ENCODE measurements around the gene MACROD2.

MACROD2 gene

DNA sequence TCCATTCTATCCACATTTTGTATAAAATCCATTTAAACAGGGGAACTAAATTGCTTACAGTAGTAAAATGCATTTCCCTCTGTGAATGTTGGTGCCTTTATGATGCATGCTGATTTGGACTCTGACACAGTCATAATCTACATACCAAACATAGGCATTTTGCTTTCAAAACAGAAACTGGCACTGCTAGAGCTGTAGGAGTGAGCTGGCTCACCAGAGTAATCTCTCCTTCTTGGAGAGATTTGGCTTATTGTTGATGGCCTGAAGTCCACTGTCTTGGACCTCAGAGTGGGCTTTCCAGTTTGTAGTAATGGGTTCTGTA is 705.3 kb downstream of the MACROD2 start:
- Histone ChIP-seq H3K9me3 (no peaks in the 10 kb centered on the region), H3K4me1 (ENCODE audit: control insufficient read depth in 1 of 2, insufficient read depth in 1 of 2, low read depth in 1 of 2, low read length in 1 of 2) (no peaks in the 10 kb centered on the region), H3K27me3 (no peaks in the 10 kb centered on the region), H3K36me3 (no peaks in the 10 kb centered on the region), H3K4me3 (ENCODE audit: low read depth in 1 of 2, low read length in 1 of 2) (no peak overlapping the region), H3K27ac (no peak overlapping the region)
- TF ChIP-seq, protein P1, sequence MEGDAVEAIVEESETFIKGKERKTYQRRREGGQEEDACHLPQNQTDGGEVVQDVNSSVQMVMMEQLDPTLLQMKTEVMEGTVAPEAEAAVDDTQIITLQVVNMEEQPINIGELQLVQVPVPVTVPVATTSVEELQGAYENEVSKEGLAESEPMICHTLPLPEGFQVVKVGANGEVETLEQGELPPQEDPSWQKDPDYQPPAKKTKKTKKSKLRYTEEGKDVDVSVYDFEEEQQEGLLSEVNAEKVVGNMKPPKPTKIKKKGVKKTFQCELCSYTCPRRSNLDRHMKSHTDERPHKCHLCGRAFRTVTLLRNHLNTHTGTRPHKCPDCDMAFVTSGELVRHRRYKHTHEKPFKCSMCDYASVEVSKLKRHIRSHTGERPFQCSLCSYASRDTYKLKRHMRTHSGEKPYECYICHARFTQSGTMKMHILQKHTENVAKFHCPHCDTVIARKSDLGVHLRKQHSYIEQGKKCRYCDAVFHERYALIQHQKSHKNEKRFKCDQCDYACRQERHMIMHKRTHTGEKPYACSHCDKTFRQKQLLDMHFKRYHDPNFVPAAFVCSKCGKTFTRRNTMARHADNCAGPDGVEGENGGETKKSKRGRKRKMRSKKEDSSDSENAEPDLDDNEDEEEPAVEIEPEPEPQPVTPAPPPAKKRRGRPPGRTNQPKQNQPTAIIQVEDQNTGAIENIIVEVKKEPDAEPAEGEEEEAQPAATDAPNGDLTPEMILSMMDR (IDR thresholded peaks at IDR 0.05): no peak

DNA sequence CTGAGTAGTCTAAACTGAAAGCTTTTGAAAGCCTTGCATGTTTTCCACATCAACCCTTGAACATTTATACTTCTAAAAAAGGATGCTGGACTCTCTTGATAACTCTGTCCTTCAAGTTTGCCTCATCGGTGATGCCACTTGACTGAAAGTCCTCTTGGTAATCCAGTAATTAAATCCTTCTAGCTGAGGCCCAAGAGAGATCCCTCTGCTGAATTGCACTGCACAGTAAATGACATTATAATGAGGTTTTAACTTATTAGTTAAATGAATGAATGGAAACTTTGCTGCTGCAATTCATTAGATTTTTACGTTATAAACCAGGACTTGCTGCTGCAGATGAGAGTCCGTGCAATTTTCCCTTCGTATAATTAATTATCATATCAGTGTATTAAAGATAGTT is 706.0 kb downstream of the MACROD2 start:
- no peak overlapping the region for H3K4me3 ChIP-seq (ENCODE audit: low read depth in 1 of 2, low read length in 1 of 2)
- no peaks in the 10 kb centered on the region for H3K4me1 ChIP-seq (ENCODE audit: control insufficient read depth in 1 of 2, insufficient read depth in 1 of 2, low read depth in 1 of 2, low read length in 1 of 2)
- no peaks in the 10 kb centered on the region for H3K9me3 ChIP-seq
- TF ChIP-seq, protein P1 (IDR thresholded peaks at IDR 0.05): no peak
- H3K36me3 ChIP-seq: no peaks in the 10 kb centered on the region
- no peak overlapping the region for H3K27ac ChIP-seq
- H3K27me3 ChIP-seq: no peaks in the 10 kb centered on the region

DNA sequence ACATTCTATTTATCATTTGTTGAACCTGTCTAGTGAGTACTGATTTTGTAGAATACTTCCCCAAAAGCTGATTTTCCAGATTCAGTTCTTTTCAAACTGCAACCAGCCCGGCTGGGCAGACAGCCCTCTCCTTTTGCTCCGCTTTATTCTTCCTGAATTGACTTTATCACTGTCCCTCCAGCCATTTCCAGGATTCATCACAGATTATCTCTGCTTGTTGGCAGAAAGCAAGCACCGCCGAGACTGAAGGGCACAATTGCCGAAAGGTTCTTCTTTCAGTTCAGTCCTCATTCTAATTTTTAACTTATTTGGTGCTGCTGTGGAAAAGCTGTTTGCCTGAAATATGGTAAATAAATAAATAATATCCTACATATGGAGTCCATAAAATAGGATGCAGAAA is 711.2 kb downstream of the MACROD2 start:
- H3K27me3 ChIP-seq: no peaks in the 10 kb centered on the region
- no peaks in the 10 kb centered on the region for H3K4me1 ChIP-seq (ENCODE audit: control insufficient read depth in 1 of 2, insufficient read depth in 1 of 2, low read depth in 1 of 2, low read length in 1 of 2)
- TF ChIP-seq, protein P1 (IDR thresholded peaks at IDR 0.05): no peak
- no peaks in the 10 kb centered on the region for H3K36me3 ChIP-seq
- H3K27ac ChIP-seq: no peak overlapping the region
- no peak overlapping the region for H3K4me3 ChIP-seq (ENCODE audit: low read depth in 1 of 2, low read length in 1 of 2)
- H3K9me3 ChIP-seq: no peaks in the 10 kb centered on the region

DNA sequence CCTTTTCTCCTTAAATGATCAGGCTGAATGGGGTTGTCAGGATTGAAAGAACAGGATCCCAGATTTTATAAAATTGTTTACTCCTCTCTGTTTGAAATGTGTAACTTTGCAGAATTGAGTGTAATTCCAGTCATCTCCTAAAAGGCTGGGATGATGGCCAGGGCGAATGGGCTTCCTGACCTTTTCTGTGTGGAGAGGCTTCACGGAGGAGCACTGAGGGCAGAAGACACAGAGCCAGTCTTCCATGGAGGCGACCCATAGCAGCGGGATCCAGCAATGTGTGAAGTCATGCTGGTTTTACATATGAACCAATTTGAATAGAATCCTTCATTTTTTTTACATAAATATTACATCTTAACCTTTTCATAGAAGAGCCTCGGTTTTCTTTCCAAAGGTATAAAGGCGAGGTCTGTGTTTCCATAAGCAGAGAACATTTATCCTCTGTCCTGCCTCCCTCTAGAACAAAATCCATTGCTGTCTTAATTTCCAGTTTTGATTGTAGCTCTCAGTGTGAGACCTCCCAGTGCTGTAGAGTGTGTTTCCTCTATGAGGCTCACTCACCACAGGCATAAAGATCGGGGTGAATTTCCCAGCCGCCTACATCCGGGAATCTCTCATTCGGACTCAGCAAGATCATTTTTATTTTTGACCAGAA is 711.8 kb downstream of the MACROD2 start:
- no peaks in the 10 kb centered on the region for H3K4me1 ChIP-seq (ENCODE audit: control insufficient read depth in 1 of 2, insufficient read depth in 1 of 2, low read depth in 1 of 2, low read length in 1 of 2)
- H3K27ac ChIP-seq: no peak overlapping the region
- H3K27me3 ChIP-seq: no peaks in the 10 kb centered on the region
- H3K9me3 ChIP-seq: no peaks in the 10 kb centered on the region
- H3K36me3 ChIP-seq: no peaks in the 10 kb centered on the region
- no peak overlapping the region for H3K4me3 ChIP-seq (ENCODE audit: low read depth in 1 of 2, low read length in 1 of 2)
- TF ChIP-seq, protein P1 (IDR thresholded peaks at IDR 0.05): no peak

DNA sequence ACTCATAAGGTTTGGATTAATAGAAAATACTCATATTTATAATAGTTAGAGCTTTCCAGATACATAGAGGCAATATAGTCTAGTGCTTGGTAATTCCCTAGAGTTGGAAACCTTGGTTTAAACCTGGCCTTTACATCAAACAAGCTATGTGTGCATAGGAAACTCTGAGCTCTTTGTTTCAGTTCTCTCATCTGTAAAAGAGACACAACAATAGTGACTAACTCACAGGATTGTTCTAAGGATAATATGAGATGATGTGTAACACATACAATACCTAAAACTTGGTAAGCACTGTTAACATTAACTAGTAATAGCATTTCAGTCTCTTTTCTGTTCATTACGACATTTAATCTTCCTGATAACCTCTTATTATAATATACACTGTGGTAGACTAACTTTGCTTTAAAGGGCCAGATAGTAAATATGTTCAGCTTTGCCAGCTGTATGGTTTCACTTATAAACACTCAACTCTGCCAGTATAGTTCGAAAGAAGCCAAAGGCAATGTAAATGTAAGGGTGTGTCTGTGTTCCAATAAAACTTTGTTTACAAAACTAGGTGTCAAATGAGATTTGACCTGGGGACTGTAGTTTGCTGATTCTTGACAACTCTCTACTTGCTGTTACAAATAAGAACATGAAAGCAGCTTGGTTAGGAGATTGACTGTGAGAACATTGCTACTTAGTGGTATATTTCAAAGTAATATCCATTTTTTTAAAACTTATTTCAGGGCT is 712.7 kb downstream of the MACROD2 start:
- H3K4me3 ChIP-seq (ENCODE audit: low read depth in 1 of 2, low read length in 1 of 2): no peak overlapping the region
- no peaks in the 10 kb centered on the region for H3K27me3 ChIP-seq
- no peak overlapping the region for H3K27ac ChIP-seq
- H3K4me1 ChIP-seq (ENCODE audit: control insufficient read depth in 1 of 2, insufficient read depth in 1 of 2, low read depth in 1 of 2, low read length in 1 of 2): no peaks in the 10 kb centered on the region
- TF ChIP-seq, protein P1 (IDR thresholded peaks at IDR 0.05): no peak
- no peaks in the 10 kb centered on the region for H3K36me3 ChIP-seq
- no peaks in the 10 kb centered on the region for H3K9me3 ChIP-seq
